ENCODE data around the gene DCC. TPM values are rescaled to one million over a fixed set of nuclear protein-coding genes. Genes with fewer than 3 reads are reported as not detected.

The DCC gene
- total and polyA plus RNA-seq, 2 experiments from 2014 or later, result not detected

DNA sequence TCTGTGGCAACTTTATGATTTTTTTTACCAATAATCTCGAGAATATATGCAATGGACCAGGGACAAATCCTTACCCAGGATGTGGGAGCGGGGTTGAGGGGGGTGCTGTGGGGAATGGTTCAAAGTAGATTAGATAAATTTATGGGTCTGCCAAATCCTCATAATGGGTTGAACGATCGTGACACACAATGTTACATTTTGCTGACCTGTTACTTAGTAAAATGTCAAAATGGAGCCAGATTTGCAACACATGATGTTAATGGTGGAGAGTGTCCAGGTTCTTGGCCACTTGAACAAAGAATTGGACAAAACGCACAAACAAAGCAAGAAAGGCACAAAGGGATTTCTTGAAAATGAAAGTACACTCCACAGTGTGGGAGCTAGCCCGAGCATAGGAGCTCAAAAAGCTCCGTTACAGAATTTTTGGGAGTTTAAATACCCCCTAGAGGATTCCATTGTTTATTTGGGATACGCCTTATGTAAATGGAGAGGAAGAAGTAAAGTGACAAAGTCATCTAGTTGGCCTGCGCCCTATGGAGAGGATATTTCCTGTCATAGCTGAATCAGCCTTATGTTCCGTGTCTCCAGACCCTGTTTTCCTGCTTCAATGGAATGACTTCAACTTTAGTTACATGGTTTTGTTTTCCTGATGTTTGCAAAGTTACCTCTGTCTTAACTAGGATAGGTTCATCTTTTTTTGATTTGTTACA, 776.0 kb downstream of the DCC start:
- no peak overlapping the region for H2AFZ ChIP-seq
- H3K27me3 ChIP-seq (replicated peaks; ENCODE audit: insufficient read depth), result no peaks in the 10 kb centered on the region
- H3K4me3 ChIP-seq, result no peak overlapping the region
- in situ Hi-C loops (cut with MboI), result no loop called here
- H3K9me2 ChIP-seq (ENCODE audit: insufficient read depth), result no peaks in the 10 kb centered on the region
- H3K4me2 ChIP-seq (ENCODE audit: unreplicated experiment), result no peak overlapping the region
- 24 to 28% methylated on average over 10 of the region's 10 CpGs for WGBS, 2 experiments (ENCODE audit: low coverage in 1 of 2, low lambda C conversion rate in 2 of 2, missing lambda C conversion rate in 2 of 2)
- H3K79me2 ChIP-seq (ENCODE audit: insufficient read depth), result no peaks in the 10 kb centered on the region
- no peaks in the 10 kb centered on the region for H3F3A ChIP-seq (ENCODE audit: insufficient read depth)
- no peak for DNase-seq
- no peaks in the 10 kb centered on the region for H3K9me3 ChIP-seq (ENCODE audit: low read depth)
- TF ChIP-seq EZH2 (IDR thresholded peaks at IDR 0.05; ENCODE audit: insufficient read depth, poor library complexity, severe bottlenecking) (no peak), EZH2phosphoT487 (IDR thresholded peaks at IDR 0.05; ENCODE audit: insufficient read depth, low read depth) (no peak)
- no peak overlapping the region for H3K27ac ChIP-seq
- H4K20me1 ChIP-seq (ENCODE audit: insufficient read depth), result no peaks in the 10 kb centered on the region
- no peaks in the 10 kb centered on the region for H3K4me1 ChIP-seq (ENCODE audit: insufficient read depth)
- H3K36me3 ChIP-seq (ENCODE audit: low read depth), result no peaks in the 10 kb centered on the region
- H3K9ac ChIP-seq, result no peak overlapping the region

- no peaks in the 10 kb centered on the region for H3K9me2 ChIP-seq (ENCODE audit: insufficient read depth)
- no peaks in the 10 kb centered on the region for H3K36me3 ChIP-seq (ENCODE audit: low read depth)
- no peaks in the 10 kb centered on the region for H3K27me3 ChIP-seq (replicated peaks; ENCODE audit: insufficient read depth)
- in situ Hi-C loops (cut with MboI), result no loop called here
- no peak overlapping the region for H2AFZ ChIP-seq
- H4K20me1 ChIP-seq (ENCODE audit: insufficient read depth), result no peaks in the 10 kb centered on the region
- no peaks in the 10 kb centered on the region for H3K9me3 ChIP-seq (ENCODE audit: low read depth)
- no peaks in the 10 kb centered on the region for H3K4me1 ChIP-seq (ENCODE audit: insufficient read depth)
- no peak overlapping the region for H3K27ac ChIP-seq
- no peak for DNase-seq
- H3K4me2 ChIP-seq (ENCODE audit: unreplicated experiment), result no peak overlapping the region
- no peaks in the 10 kb centered on the region for H3F3A ChIP-seq (ENCODE audit: insufficient read depth)
- H3K79me2 ChIP-seq (ENCODE audit: insufficient read depth), result no peaks in the 10 kb centered on the region
- TF ChIP-seq EZH2phosphoT487 (IDR thresholded peaks at IDR 0.05; ENCODE audit: insufficient read depth, low read depth) (no peak), EZH2 (IDR thresholded peaks at IDR 0.05; ENCODE audit: insufficient read depth, poor library complexity, severe bottlenecking) (no peak)
- no peak overlapping the region for H3K9ac ChIP-seq
- whole genome bisulfite sequencing, 2 experiments (ENCODE audit: low coverage in 1 of 2, low lambda C conversion rate in 2 of 2, missing lambda C conversion rate in 2 of 2), result 21 to 28% methylated on average over 3 of the region's 3 CpGs
- no peak overlapping the region for H3K4me3 ChIP-seq
Observed at GRCh38 chr18:53117851-53118250, 777.9 kb downstream of the DCC start.

DNA sequence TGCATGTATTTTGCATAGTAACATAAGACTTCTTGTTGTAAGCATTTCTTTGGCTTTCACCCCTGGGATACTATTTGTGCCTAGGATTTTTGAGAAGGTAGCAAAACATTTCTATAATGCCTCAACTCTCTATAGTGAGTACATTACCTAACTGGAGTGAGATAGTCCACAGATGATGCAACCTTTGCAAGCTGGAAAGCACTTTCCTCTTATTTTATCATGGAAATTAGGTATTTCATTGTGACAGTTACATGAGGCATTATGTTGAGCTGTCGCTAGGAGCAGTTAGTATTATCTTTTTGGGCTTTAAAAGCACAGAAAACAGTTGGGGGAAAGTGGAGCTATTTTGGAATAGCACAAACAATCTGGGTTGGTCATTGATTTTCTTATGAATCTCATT, 786.2 kb downstream of the DCC start:
- Histone ChIP-seq H2AFZ (no peak overlapping the region), H3K9me2 (ENCODE audit: insufficient read depth) (no peaks in the 10 kb centered on the region), H3K27ac (no peak overlapping the region), H3K9ac (no peak overlapping the region), H3K4me1 (ENCODE audit: insufficient read depth) (no peaks in the 10 kb centered on the region), H3K36me3 (ENCODE audit: low read depth) (no peaks in the 10 kb centered on the region), H3K4me2 (ENCODE audit: unreplicated experiment) (no peak overlapping the region), H4K20me1 (ENCODE audit: insufficient read depth) (no peaks in the 10 kb centered on the region), H3K27me3 (replicated peaks; ENCODE audit: insufficient read depth) (no peaks in the 10 kb centered on the region), H3F3A (ENCODE audit: insufficient read depth) (no peaks in the 10 kb centered on the region), H3K9me3 (ENCODE audit: low read depth) (no peaks in the 10 kb centered on the region), H3K79me2 (ENCODE audit: insufficient read depth) (no peaks in the 10 kb centered on the region), H3K4me3 (no peak overlapping the region)
- in situ Hi-C loops (cut with MboI), result no loop called here
- no peak for DNase-seq
- 11 to 12% methylated on average over 1 of the region's 1 CpG for WGBS, 2 experiments (ENCODE audit: low coverage in 1 of 2, low lambda C conversion rate in 2 of 2, missing lambda C conversion rate in 2 of 2)
- TF ChIP-seq EZH2phosphoT487 (IDR thresholded peaks at IDR 0.05; ENCODE audit: insufficient read depth, low read depth), result no peak

DNA sequence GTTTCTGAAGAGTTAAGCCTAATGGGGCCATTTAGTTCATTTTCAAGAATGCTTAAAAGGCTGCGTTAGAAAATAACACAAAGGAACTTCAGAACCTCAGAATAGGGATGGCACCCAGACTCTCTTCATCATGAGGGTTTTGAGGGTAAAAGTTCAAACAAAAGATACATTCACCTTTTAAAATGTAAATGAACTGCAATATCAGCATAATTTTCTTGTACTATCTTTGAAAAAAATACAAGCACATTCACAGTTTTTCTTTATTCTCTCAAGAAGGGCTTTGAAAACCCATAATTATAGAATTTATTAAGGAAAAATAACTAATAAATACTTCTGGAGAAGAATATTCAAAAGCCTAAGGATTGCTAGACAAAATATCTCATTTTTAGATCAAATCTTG, 791.0 kb downstream of the DCC start:
- Histone ChIP-seq H3K9me3 (ENCODE audit: low read depth) (no peaks in the 10 kb centered on the region), H3K9me2 (ENCODE audit: insufficient read depth) (no peaks in the 10 kb centered on the region), H3K4me3 (no peak overlapping the region), H4K20me1 (ENCODE audit: insufficient read depth) (no peaks in the 10 kb centered on the region), H3K79me2 (ENCODE audit: insufficient read depth) (no peaks in the 10 kb centered on the region), H3K4me2 (ENCODE audit: unreplicated experiment) (no peak overlapping the region), H3K9ac (no peak overlapping the region), H3K4me1 (ENCODE audit: insufficient read depth) (no peaks in the 10 kb centered on the region), H3K27ac (no peak overlapping the region), H2AFZ (no peak overlapping the region), H3K36me3 (ENCODE audit: low read depth) (no peaks in the 10 kb centered on the region), H3F3A (ENCODE audit: insufficient read depth) (no peaks in the 10 kb centered on the region), H3K27me3 (replicated peaks; ENCODE audit: insufficient read depth) (no peaks in the 10 kb centered on the region)
- DNase-seq, result no peak
- in situ Hi-C loops (cut with MboI), result no loop called here
- WGBS, 2 experiments (ENCODE audit: low coverage in 1 of 2, low lambda C conversion rate in 2 of 2, missing lambda C conversion rate in 2 of 2), result 33 to 37% methylated on average over 1 of the region's 1 CpG
- no peak for TF ChIP-seq EZH2phosphoT487 (IDR thresholded peaks at IDR 0.05; ENCODE audit: insufficient read depth, low read depth)
- TF ChIP-seq EZH2 (IDR thresholded peaks at IDR 0.05; ENCODE audit: insufficient read depth, poor library complexity, severe bottlenecking), result no peak

GRCh38 chr18:53134711-53135110, 794.7 kb downstream of the DCC start:
- 15 to 17% methylated on average over 3 of the region's 3 CpGs for WGBS, 2 experiments (ENCODE audit: low coverage in 1 of 2, low lambda C conversion rate in 2 of 2, missing lambda C conversion rate in 2 of 2)
- Histone ChIP-seq H3K4me1 (ENCODE audit: insufficient read depth) (no peaks in the 10 kb centered on the region), H3K4me2 (ENCODE audit: unreplicated experiment) (no peak overlapping the region), H3K9ac (no peak overlapping the region), H3K36me3 (ENCODE audit: low read depth) (no peaks in the 10 kb centered on the region), H3K27ac (no peak overlapping the region), H3K9me2 (ENCODE audit: insufficient read depth) (no peaks in the 10 kb centered on the region), H4K20me1 (ENCODE audit: insufficient read depth) (no peaks in the 10 kb centered on the region), H3K79me2 (ENCODE audit: insufficient read depth) (no peaks in the 10 kb centered on the region), H3F3A (ENCODE audit: insufficient read depth) (no peaks in the 10 kb centered on the region), H2AFZ (no peak overlapping the region), H3K27me3 (replicated peaks; ENCODE audit: insufficient read depth) (no peaks in the 10 kb centered on the region), H3K4me3 (no peak overlapping the region), H3K9me3 (ENCODE audit: low read depth) (no peaks in the 10 kb centered on the region)
- DNase-seq, result no peak
- in situ Hi-C loops (cut with MboI), result no loop called here
- TF ChIP-seq EZH2phosphoT487 (IDR thresholded peaks at IDR 0.05; ENCODE audit: insufficient read depth, low read depth) (no peak), EZH2 (IDR thresholded peaks at IDR 0.05; ENCODE audit: insufficient read depth, poor library complexity, severe bottlenecking) (no peak)
